AG10803 (cell line): ENCODE measurements around the gene TOGARAM2.

ENCODE experiments used
- DNase-seq: peaks from one replicate; pipeline ENCODE4 v3.0.0; 2010; ENCODE audit warnings: low read depth
- H3K4me3 ChIP-seq: 2 replicates; pipeline ENCODE4 v1.5.1; 2011; ENCODE audit warnings: mild to moderate bottlenecking, low read length, control low read depth
- TF ChIP-seq, protein P1 (sequence below): conservative IDR thresholded peaks from 2 replicates; pipeline ENCODE4 v1.5.1; 2011; ENCODE audit warnings: mild to moderate bottlenecking, low read length, control low read depth, inconsistent platforms

The TOGARAM2 gene

DNA sequence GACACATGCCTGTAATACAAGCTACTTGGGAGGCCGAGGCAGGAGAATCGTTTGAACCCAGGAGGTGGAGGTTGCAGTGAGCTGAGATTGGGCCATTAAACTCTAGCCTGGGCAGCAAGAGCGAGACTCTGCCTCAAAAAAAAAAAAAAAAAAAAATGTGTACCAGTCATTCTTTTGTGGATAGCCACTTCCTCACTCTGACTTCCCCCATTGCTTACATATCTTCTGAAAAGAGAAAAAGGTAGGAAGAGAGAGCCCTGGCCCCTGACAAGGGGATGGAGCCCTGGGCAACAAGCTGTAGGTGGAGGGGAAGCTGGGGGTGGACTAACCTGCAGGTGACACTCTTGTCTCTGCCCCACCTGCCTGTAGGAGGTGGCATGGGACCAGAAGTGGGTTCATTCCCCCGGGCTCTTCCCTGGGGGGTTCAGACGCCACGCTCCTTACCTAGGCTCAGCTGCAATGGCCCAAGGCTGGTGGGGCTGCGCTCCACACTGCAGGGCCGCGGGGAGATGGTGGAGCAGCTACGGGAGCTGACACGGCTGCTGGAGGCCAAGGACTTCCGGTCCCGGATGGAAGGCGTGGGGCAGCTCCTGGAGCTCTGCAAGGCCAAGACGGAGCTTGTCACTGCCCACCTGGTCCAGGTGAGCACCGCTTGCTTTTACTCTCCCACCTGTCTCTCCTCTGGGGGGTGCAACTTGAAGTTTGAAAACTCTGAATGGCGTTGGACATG, 54.1 kb downstream of the TOGARAM2 start:
- H3K4me3 ChIP-seq, result no peak overlapping the region
- DNase-seq, result no peak
- TF ChIP-seq, protein P1, sequence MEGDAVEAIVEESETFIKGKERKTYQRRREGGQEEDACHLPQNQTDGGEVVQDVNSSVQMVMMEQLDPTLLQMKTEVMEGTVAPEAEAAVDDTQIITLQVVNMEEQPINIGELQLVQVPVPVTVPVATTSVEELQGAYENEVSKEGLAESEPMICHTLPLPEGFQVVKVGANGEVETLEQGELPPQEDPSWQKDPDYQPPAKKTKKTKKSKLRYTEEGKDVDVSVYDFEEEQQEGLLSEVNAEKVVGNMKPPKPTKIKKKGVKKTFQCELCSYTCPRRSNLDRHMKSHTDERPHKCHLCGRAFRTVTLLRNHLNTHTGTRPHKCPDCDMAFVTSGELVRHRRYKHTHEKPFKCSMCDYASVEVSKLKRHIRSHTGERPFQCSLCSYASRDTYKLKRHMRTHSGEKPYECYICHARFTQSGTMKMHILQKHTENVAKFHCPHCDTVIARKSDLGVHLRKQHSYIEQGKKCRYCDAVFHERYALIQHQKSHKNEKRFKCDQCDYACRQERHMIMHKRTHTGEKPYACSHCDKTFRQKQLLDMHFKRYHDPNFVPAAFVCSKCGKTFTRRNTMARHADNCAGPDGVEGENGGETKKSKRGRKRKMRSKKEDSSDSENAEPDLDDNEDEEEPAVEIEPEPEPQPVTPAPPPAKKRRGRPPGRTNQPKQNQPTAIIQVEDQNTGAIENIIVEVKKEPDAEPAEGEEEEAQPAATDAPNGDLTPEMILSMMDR, result no peak

DNA sequence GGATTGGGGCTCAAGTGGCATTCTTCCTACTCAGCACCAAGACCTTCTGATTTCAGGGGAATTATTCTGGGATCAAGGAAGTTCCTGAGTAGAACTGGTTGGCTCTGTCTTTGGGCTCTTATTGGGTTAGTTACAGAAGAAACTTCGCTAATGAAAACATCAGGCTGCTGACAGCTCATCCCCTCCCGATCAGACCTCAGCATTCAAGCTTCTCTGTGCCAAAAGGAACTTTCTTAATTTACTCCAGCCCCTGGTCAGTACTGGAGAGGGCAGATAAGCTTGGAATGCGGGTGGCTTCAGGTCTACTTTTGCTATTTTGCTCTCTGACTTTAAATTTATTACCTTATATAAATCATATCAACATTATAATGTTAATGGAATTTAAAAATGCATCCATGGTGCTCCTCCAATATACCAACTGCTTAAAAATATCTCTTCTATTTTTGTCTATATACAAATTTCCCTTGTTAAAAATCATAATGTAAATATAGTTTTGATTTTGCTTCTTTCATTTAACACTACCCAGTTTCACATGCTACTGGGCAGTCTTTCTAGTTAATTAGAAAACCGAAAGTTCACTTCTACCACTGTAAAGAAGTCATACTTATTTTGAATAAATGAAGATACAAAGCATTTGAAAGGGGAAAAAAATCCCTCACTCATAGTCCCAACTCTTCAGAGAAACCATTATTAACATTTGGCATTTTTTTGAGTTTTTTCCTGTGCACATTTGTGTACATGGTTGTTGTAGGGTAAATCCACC, 58.8 kb downstream of the TOGARAM2 start:
- TF ChIP-seq, protein P1, result no peak
- H3K4me3 ChIP-seq, result no peak overlapping the region
- DNase-seq, result no peak

DNA sequence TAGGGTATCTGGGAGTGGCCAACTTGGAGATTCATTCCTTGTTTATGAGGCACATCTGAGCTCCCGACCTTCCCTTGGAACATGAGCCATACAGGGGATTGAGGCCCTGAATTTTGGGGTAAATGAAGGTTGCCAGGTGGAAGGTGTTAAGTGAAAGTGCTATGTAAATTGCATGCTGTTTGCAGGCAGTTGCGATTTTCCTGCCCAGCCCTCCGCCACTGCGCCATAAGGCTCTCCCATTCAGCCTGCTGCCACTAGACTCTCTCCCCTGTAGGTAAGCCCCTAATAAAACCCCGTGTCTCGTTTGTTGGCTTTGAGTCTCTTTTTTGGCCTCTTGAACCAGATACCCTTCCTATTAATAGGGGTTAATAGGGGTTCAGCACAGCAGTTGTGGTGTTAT, 59.5 kb downstream of the TOGARAM2 start:
- DNase-seq, result no peak
- no peak overlapping the region for H3K4me3 ChIP-seq
- TF ChIP-seq, protein P1, result no peak

- TF ChIP-seq, protein P1, result no peak
- no peak overlapping the region for H3K4me3 ChIP-seq
- no peak for DNase-seq
These were observed 60.1 kb downstream of the TOGARAM2 start for GRCh38 chr2:29041161-29041660.

- H3K4me3 ChIP-seq, result no peak overlapping the region
- TF ChIP-seq, protein P1, result no peak
- DNase-seq, result no peak
These were observed 61.5 kb downstream of the TOGARAM2 start for GRCh38 chr2:29042561-29043075.

DNA sequence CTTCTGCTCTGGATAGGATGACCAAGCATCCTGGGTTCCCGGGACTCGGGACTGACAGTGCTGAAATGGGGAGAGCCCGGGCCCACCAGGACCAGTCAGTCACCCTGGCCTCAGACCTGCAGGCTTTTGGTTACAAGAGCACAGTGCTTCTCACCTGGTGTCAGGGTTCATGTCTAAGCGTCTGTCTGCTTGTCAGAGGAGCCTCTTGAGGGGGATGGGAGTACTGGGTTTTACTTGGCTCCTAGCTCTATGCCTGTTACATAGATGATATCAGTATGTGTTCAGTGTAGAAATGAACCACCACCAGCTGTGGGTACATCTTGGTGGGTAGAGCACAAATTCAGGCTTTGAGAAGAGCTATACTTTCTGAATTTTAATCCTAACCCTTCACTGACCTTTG, 63.4 kb downstream of the TOGARAM2 start:
- TF ChIP-seq, protein P1, result no peak
- no peak for DNase-seq
- H3K4me3 ChIP-seq, result no peak overlapping the region
